Erythroblast (primary cell): ENCODE measurements around the gene CDH13.

ENCODE experiments used
- GATA1 ChIP-seq: IDR thresholded peaks from 2 replicates; pipeline ENCODE4 v1.6.1; 2011; ENCODE audit warnings: low read depth, mild to moderate bottlenecking, control low read depth, low read length, moderate library complexity
- POLR2A ChIP-seq: IDR thresholded peaks from 2 replicates; pipeline ENCODE4 v1.6.1; 2011; ENCODE audit warnings: mild to moderate bottlenecking, low read length

DNA sequence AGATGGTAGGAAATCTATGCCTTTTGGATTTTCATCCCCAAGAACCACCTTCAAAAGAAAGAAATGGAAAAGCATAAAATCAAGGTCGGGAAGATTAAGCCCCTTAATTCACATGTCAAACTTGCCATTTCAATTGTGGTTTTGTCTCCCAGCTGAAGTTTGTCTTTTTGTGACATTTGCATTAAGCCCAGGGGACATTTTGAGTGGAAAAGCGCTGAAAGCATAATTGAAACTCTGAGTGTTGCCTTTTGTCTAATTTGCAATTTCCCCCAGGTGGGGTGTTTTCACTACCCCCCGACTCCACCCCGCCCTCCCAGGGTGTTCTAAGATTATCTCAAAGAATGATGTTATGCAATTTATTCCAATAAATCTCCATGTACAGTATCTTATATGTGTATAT lies 396.2 kb downstream of the CDH13 start:
- no peak for TF ChIP-seq POLR2A
- no peak for TF ChIP-seq GATA1
